Measurements from ENCODE around the gene INSL3. TPM values are rescaled to one million over a fixed set of nuclear protein-coding genes. Genes with fewer than 3 reads are reported as not detected.

Gene INSL3
- total and polyA plus RNA-seq, 11 donors: 0.56 TPM; not detected in 10

DNA sequence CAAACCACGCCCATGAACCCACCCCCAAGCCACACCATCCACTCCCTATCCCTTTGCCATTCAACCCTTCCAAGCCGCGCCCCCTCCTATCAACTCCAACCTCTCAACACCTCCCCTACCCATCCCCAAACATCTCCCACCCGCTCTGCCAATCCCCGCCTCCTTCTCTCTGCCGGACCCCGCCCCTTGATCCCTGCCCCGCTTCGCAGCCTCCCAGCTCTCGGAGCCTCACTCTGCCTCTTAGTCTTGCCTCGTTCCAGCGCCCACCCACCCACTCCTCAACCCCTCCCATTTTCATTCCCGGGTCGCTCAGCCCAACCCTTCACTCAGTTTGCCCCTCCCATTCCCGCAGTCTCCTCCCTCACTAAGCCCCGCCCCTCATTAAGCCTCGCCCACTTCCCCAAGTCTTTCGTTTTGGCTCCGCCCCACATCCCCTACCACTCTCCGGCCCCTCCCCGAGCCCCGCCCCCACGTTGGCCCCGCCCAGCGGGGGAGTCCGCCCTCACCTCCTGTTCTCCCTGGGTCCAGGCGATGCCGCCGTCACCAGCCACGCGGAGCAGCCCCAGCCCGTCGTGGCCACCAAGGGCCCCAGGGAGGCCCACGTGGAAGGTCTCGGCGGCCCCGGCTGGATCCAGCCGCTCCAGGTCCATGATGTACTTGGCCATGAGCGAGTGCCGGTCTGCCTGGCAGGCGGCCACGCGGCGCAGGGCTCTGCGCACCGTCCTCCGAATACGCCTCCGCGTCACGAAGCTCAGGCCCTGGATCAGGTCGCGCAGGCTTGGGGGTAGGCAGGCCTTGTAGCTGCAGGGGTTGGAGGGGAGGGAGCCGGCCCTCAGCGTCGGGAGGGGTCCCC is 20.7 kb upstream of the INSL3 start:
- H3K4me1 ChIP-seq: peaks cover 0 to 46% (median 2%) of the 10 kb centered on the region in 12 donors
- H3K27ac ChIP-seq: peak overlapping the region in 3 of 12 donors; percentile 24 to 36 (median 34)
- WGBS, 4 donors: 18 to 28% (median 23%) methylated on average over 29 to 56 of the region's 56 CpGs

DNA sequence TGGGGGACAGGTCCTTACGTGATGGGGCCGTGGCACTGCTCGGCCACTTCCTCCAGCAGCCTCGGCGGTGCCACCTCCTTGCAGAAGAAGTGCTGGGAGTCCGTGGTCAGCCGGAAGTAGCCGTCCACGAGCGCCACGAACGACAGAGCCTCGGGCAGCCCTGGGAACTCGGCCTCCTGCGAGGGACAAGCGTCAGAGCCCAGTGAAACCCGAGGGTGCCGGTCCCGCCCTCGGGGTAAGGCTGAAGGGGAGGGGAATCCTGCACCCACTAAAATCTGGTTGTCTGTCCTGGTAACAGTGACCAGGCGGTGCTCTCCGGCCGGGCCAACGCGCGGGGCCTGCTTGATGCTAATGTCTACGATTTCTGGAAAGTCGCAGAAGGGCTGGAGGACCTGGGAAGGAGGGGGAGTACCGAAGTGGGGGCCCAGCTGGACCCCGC is 20.1 kb upstream of the INSL3 start:
- intact Hi-C loops (cut with DNase I): no loop called here
- peaks cover 0 to 40% (median 2%) of the 10 kb centered on the region in 12 donors for H3K4me1 ChIP-seq
- H3K36me3 ChIP-seq: peaks cover 0 to 76% (median 0%) of the 10 kb centered on the region in 9 donors
- DNase-seq (no peak), ATAC-seq (peak in 2 of 4 donors; percentile 12 to 20)
- no peaks in the 10 kb centered on the region for H3K9me3 ChIP-seq
- H3K27ac ChIP-seq: no peak overlapping the region
- H3K27me3 ChIP-seq: peaks cover 0 to 38% (median 9%) of the 10 kb centered on the region in 9 donors
- 31 to 42% (median 38%) methylated on average over 23 to 30 of the region's 30 CpGs for WGBS, 4 donors
- TF ChIP-seq POLR2A (IDR thresholded peaks at IDR 0.05): no peak
- TF ChIP-seq, protein P1, sequence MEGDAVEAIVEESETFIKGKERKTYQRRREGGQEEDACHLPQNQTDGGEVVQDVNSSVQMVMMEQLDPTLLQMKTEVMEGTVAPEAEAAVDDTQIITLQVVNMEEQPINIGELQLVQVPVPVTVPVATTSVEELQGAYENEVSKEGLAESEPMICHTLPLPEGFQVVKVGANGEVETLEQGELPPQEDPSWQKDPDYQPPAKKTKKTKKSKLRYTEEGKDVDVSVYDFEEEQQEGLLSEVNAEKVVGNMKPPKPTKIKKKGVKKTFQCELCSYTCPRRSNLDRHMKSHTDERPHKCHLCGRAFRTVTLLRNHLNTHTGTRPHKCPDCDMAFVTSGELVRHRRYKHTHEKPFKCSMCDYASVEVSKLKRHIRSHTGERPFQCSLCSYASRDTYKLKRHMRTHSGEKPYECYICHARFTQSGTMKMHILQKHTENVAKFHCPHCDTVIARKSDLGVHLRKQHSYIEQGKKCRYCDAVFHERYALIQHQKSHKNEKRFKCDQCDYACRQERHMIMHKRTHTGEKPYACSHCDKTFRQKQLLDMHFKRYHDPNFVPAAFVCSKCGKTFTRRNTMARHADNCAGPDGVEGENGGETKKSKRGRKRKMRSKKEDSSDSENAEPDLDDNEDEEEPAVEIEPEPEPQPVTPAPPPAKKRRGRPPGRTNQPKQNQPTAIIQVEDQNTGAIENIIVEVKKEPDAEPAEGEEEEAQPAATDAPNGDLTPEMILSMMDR (IDR thresholded peaks at IDR 0.05): no peak
- H3K4me3 ChIP-seq: peak overlapping the region in 8 of 12 donors; percentile 14 to 52 (median 33)

More for the DNA sequence above, 20.7 kb upstream of the INSL3 start:
- H3K27me3 ChIP-seq: peaks cover 0 to 45% (median 9%) of the 10 kb centered on the region in 9 donors
- peak; percentile 70 to 87 (median 76) for DNase-seq
- peak overlapping the region in 9 of 12 donors; percentile 25 to 52 (median 30) for H3K4me3 ChIP-seq
- TF ChIP-seq, protein P1 (IDR thresholded peaks at IDR 0.05): no peak
- no peak for TF ChIP-seq POLR2A (IDR thresholded peaks at IDR 0.05)
- H3K36me3 ChIP-seq: peaks cover 0 to 69% (median 0%) of the 10 kb centered on the region in 9 donors
- intact Hi-C loops (cut with DNase I): no loop called here
- no peaks in the 10 kb centered on the region for H3K9me3 ChIP-seq
- ATAC-seq: peak; percentile 73 to 84 (median 82)

DNA sequence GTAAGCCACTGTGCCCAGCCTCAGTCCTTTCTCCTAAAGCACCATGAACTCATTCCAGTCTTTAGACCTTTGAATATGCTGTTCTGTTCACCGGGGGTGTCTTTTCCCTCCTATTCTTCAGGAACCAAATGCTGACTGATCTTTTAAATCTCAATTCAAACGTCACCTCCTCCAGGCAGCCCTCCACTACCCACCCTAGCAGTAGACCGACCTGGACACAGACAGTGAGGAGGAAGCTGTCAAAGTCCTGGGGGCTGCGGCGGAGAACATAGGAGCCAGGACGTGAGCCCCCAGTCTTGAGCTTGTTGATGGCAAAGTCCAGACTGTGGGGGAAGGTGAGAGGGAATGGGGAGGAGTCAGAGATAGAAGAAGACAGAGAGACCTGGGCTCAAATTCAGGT is 18.7 kb upstream of the INSL3 start:
- no peak overlapping the region for H3K27ac ChIP-seq
- TF ChIP-seq, protein P1 (IDR thresholded peaks at IDR 0.05): no peak
- no peak for TF ChIP-seq POLR2A (IDR thresholded peaks at IDR 0.05)
- H3K4me3 ChIP-seq: no peak overlapping the region
- H3K9me3 ChIP-seq: no peaks in the 10 kb centered on the region
- peaks cover 0 to 86% (median 0%) of the 10 kb centered on the region in 9 donors for H3K36me3 ChIP-seq
- H3K4me1 ChIP-seq: peaks cover 0 to 27% (median 2%) of the 10 kb centered on the region in 12 donors
- DNase-seq (no peak), ATAC-seq (no peak)
- 80 to 88% (median 87%) methylated on average over 6 of the region's 6 CpGs for WGBS, 4 donors
- intact Hi-C loops (cut with DNase I): no loop called here
- H3K27me3 ChIP-seq: peaks cover 0 to 31% (median 9%) of the 10 kb centered on the region in 9 donors

DNA sequence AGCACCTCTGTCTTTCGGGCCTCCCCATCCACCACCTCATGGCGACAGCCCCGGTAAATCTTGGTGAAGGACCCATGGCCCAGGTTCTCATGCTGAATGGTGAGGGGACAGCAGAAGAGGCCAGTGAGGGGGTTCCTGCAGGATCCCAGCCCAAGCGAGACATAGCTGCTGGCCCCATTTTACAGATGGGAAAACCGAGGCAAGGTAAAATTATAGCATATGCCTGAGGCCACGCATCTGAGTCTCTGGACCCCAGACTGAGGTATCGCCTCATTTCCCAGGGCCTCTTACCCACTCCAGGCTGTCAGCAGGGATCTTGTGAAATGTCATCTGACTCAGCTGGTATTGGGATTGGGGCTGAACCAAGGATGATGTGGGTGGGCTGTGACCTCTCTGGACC is 16.7 kb upstream of the INSL3 start:
- Histone ChIP-seq H3K4me3 (no peak overlapping the region), H3K4me1 (peaks cover 0 to 17% (median 2%) of the 10 kb centered on the region in 12 donors), H3K36me3 (peaks cover 0 to 90% (median 0%) of the 10 kb centered on the region in 9 donors), H3K27ac (no peak overlapping the region), H3K27me3 (peaks cover 0 to 37% (median 9%) of the 10 kb centered on the region in 9 donors), H3K9me3 (no peaks in the 10 kb centered on the region)
- intact Hi-C loops (cut with DNase I): no loop called here
- TF ChIP-seq, protein P1 (IDR thresholded peaks at IDR 0.05): no peak
- ATAC-seq (no peak), DNase-seq (no peak)
- WGBS, 4 donors: 82 to 94% (median 90%) methylated on average over 7 of the region's 7 CpGs
